SK-N-SH (cell line): Measurements from ENCODE around the gene SGCB.

ENCODE experiments used
- GATA2 ChIP-seq: sonication (generic); formaldehyde crosslinking; IDR thresholded peaks from 2 replicates; pipeline ENCODE4 v1.5.0; 2020; ENCODE audit warnings: mild to moderate bottlenecking, missing genetic modification reagents
- POLR2AphosphoS5 ChIP-seq: IDR thresholded peaks from 2 replicates; pipeline ENCODE4 v1.6.1; 2012; ENCODE audit warnings: low read depth, low read length
- RCOR1 ChIP-seq: fragments of 150-350 bp; IDR thresholded peaks from 2 replicates; pipeline ENCODE4 v1.6.1; 2017; ENCODE audit warnings: antibody characterized with exemption, low read length
- RFX5 ChIP-seq: IDR thresholded peaks from 2 replicates; pipeline ENCODE4 v1.6.1; 2012; ENCODE audit warnings: mild to moderate bottlenecking, improper control_type of control experiment, low read length
- YY1 ChIP-seq: IDR thresholded peaks from 2 replicates; pipeline ENCODE4 v1.4.0; 2012; ENCODE audit warnings: low read depth, mild to moderate bottlenecking
- TF ChIP-seq, protein P1 (sequence below): IDR thresholded peaks from 2 replicates; pipeline ENCODE4 v1.4.0; 2012; ENCODE audit warnings: low read depth
- TF ChIP-seq, protein P2 (sequence below): fragments of 200-600 bp; sonication (generic); IDR thresholded peaks from 2 replicates; pipeline ENCODE4 v1.6.1; 2017; ENCODE audit warnings: antibody characterized with exemption, mild to moderate bottlenecking, moderate library complexity
- TF ChIP-seq, protein P3 (sequence below): IDR thresholded peaks from 2 replicates; pipeline ENCODE4 v1.6.1; 2012; ENCODE audit warnings: mild to moderate bottlenecking, low read depth, low read length, moderate library complexity
- TF ChIP-seq, protein P4 (sequence below): fragments of 150-350 bp; IDR thresholded peaks from 2 replicates; pipeline ENCODE4 v1.6.1; 2016; ENCODE audit warnings: mild to moderate bottlenecking, low read depth, low read length

DNA sequence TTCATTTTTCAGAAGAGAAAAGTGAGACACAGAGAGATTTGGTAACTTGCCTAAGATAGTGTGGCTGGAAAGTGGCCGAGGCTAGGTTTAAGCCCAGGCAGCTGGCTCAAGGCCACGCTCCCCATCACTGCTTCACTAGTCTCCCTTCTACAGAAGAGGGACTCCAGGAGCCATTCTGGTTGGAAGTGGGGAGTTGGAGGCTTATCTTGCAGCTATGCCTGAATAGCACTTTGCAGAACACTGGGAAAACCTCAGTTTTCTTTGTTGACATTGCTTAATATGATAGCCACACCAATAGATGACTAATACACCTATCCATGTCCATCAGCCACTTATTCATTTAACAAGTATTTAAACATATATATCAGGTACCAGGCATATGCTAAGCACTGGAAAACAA, 36.5 kb downstream of the SGCB start:
- TF ChIP-seq, protein P1, sequence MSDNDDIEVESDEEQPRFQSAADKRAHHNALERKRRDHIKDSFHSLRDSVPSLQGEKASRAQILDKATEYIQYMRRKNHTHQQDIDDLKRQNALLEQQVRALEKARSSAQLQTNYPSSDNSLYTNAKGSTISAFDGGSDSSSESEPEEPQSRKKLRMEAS: no peak
- TF ChIP-seq, protein P2, sequence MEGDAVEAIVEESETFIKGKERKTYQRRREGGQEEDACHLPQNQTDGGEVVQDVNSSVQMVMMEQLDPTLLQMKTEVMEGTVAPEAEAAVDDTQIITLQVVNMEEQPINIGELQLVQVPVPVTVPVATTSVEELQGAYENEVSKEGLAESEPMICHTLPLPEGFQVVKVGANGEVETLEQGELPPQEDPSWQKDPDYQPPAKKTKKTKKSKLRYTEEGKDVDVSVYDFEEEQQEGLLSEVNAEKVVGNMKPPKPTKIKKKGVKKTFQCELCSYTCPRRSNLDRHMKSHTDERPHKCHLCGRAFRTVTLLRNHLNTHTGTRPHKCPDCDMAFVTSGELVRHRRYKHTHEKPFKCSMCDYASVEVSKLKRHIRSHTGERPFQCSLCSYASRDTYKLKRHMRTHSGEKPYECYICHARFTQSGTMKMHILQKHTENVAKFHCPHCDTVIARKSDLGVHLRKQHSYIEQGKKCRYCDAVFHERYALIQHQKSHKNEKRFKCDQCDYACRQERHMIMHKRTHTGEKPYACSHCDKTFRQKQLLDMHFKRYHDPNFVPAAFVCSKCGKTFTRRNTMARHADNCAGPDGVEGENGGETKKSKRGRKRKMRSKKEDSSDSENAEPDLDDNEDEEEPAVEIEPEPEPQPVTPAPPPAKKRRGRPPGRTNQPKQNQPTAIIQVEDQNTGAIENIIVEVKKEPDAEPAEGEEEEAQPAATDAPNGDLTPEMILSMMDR: no peak
- TF ChIP-seq GATA2 (CRISPR knock-in tag): no peak
- TF ChIP-seq, protein P3, sequence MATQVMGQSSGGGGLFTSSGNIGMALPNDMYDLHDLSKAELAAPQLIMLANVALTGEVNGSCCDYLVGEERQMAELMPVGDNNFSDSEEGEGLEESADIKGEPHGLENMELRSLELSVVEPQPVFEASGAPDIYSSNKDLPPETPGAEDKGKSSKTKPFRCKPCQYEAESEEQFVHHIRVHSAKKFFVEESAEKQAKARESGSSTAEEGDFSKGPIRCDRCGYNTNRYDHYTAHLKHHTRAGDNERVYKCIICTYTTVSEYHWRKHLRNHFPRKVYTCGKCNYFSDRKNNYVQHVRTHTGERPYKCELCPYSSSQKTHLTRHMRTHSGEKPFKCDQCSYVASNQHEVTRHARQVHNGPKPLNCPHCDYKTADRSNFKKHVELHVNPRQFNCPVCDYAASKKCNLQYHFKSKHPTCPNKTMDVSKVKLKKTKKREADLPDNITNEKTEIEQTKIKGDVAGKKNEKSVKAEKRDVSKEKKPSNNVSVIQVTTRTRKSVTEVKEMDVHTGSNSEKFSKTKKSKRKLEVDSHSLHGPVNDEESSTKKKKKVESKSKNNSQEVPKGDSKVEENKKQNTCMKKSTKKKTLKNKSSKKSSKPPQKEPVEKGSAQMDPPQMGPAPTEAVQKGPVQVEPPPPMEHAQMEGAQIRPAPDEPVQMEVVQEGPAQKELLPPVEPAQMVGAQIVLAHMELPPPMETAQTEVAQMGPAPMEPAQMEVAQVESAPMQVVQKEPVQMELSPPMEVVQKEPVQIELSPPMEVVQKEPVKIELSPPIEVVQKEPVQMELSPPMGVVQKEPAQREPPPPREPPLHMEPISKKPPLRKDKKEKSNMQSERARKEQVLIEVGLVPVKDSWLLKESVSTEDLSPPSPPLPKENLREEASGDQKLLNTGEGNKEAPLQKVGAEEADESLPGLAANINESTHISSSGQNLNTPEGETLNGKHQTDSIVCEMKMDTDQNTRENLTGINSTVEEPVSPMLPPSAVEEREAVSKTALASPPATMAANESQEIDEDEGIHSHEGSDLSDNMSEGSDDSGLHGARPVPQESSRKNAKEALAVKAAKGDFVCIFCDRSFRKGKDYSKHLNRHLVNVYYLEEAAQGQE: no peak
- no peak for TF ChIP-seq RFX5
- TF ChIP-seq YY1: no peak
- TF ChIP-seq RCOR1: no peak
- TF ChIP-seq, protein P4, sequence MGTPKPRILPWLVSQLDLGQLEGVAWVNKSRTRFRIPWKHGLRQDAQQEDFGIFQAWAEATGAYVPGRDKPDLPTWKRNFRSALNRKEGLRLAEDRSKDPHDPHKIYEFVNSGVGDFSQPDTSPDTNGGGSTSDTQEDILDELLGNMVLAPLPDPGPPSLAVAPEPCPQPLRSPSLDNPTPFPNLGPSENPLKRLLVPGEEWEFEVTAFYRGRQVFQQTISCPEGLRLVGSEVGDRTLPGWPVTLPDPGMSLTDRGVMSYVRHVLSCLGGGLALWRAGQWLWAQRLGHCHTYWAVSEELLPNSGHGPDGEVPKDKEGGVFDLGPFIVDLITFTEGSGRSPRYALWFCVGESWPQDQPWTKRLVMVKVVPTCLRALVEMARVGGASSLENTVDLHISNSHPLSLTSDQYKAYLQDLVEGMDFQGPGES: no peak
- no peak for TF ChIP-seq POLR2AphosphoS5
